H7 (cell line): ENCODE data around the gene MAP2K1. TPM values are rescaled to one million over a fixed set of nuclear protein-coding genes. Genes with fewer than 3 reads are reported as not detected.
"Not testable (repeated sequence)": the region's sequence is repeated elsewhere in the genome, so short reads cannot be mapped to it uniquely, and the experiment has no call there.

ENCODE experiments used
- DNase-seq: peaks from one replicate; pipeline ENCODE4 v3.0.0; 2012
- H3K27me3 ChIP-seq: 2 replicates; pipeline ENCODE4 v1.6.0; 2011; ENCODE audit warnings: mild to moderate bottlenecking, low read length; ENCODE audit not compliant: control insufficient read depth, insufficient read depth
- H3K36me3 ChIP-seq: replicated peaks from 2 replicates; pipeline ENCODE4 v1.5.1; 2011; ENCODE audit warnings: low read length; ENCODE audit not compliant: control insufficient read depth, insufficient read depth
- H3K4me3 ChIP-seq: 2 replicates; pipeline ENCODE4 v1.5.1; 2011; ENCODE audit warnings: low read depth, mild to moderate bottlenecking, control low read depth, low read length, moderate library complexity; ENCODE audit not compliant: insufficient read depth
- total RNA-seq: library from RNA; depleted of rRNA; stranded (reverse); fragments of >200 nt; shearing (Covaris generic); gene quantifications from 2 replicates; pipeline ENCODE4 v1.2.3, GENCODE V29; 2014

MAP2K1 gene
- total RNA-seq, 1 experiment from 2014 or later: 45.8 TPM

GRCh38 chr15:66387163-66388042 lies 691 bp downstream of the MAP2K1 start:
- peak; percentile 82 for DNase-seq
- H3K36me3 ChIP-seq: no peaks in the 10 kb centered on the region
- peak overlapping the region; percentile 82 for H3K4me3 ChIP-seq
- H3K27me3 ChIP-seq: no peaks in the 10 kb centered on the region

DNA sequence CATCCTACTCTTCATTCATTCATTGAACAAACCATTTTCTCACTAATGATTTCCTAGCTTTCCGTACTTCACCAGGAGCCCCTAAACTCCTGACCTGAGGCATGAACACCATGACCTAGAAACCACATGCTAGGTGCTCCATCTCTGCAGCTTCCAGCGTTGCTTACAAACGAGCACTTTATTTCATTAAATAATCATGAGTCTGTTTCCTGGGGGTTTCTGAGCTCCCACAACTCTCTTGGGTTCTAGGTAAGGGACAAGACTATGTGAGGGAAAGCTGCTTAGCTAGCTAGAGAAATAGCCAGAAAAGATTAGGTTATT lies 1.3 kb downstream of the MAP2K1 start:
- H3K4me3 ChIP-seq: peak overlapping the region; percentile 82
- H3K36me3 ChIP-seq: no peaks in the 10 kb centered on the region
- no peak for DNase-seq
- no peaks in the 10 kb centered on the region for H3K27me3 ChIP-seq

GRCh38 chr15:66388576-66388975 lies 1.9 kb downstream of the MAP2K1 start:
- Histone ChIP-seq H3K36me3 (no peaks in the 10 kb centered on the region), H3K27me3 (no peaks in the 10 kb centered on the region), H3K4me3 (no peak overlapping the region)
- DNase-seq: no peak

- H3K27me3 ChIP-seq: no peaks in the 10 kb centered on the region
Measured at GRCh38 chr15:66389098-66389858, 2.6 kb downstream of the MAP2K1 start.

GRCh38 chr15:66389859-66390381 lies 3.2 kb downstream of the MAP2K1 start:
- Histone ChIP-seq H3K4me3 (no peak overlapping the region), H3K36me3 (no peaks in the 10 kb centered on the region), H3K27me3 (no peaks in the 10 kb centered on the region)
- DNase-seq: no peak

More at GRCh38 chr15:66389098-66389858, 2.6 kb downstream of the MAP2K1 start:
- H3K4me3 ChIP-seq: no peak overlapping the region
- H3K36me3 ChIP-seq: no peaks in the 10 kb centered on the region
- no peak for DNase-seq

- Histone ChIP-seq H3K27me3 (no peaks in the 10 kb centered on the region), H3K4me3 (no peak overlapping the region), H3K36me3 (peaks cover 2% of the 10 kb centered on the region; the same call in 1 of the 2 replicates)
- DNase-seq: no peak
Measured at GRCh38 chr15:66390678-66391077, 4.0 kb downstream of the MAP2K1 start.

- not testable (repeated sequence) for H3K4me3 ChIP-seq, DNase-seq, H3K27me3 ChIP-seq, H3K36me3 ChIP-seq
Measured at GRCh38 chr15:66393037-66393436, 6.3 kb downstream of the MAP2K1 start.

GRCh38 chr15:66394472-66394871 lies 7.8 kb downstream of the MAP2K1 start:
- no peak for DNase-seq
- Histone ChIP-seq H3K36me3 (peaks cover 2% of the 10 kb centered on the region; the same call in 1 of the 2 replicates), H3K4me3 (no peak overlapping the region), H3K27me3 (no peaks in the 10 kb centered on the region)

GRCh38 chr15:66394915-66395314 lies 8.2 kb downstream of the MAP2K1 start:
- Histone ChIP-seq H3K36me3 (peaks cover 2% of the 10 kb centered on the region; the same call in 1 of the 2 replicates), H3K4me3 (no peak overlapping the region), H3K27me3 (no peaks in the 10 kb centered on the region)
- DNase-seq: no peak

- H3K36me3 ChIP-seq: peaks cover 3% of the 10 kb centered on the region; the same call in 1 of the 2 replicates
- no peaks in the 10 kb centered on the region for H3K27me3 ChIP-seq
- DNase-seq: no peak
- H3K4me3 ChIP-seq: no peak overlapping the region
Measured at GRCh38 chr15:66399276-66399675, 12.6 kb downstream of the MAP2K1 start.

DNA sequence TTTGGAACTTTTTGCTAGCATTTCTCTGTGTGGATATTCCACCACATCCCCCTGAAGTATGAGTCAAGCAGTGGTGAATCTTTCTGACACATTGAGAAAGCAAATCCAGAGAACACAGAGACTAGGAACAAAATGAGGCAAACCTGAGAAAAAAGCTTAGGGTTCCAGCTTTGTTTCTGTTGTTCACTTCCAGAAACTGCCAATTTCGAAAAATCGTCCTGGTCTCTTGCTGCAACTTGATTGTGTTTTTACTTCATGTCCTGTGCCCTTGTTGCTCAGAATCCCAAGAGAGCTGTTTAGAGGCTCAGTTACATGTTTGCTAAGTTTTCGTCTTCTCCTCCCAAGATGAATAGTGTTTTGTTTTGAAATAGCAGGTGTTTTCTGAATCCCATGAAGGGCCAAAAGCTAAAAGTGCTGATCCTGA lies 13.7 kb downstream of the MAP2K1 start:
- Histone ChIP-seq H3K4me3 (no peak overlapping the region), H3K36me3 (0 out of 2 replicates have a peak, but pooled peaks cover 1% of the 10 kb centered on the region), H3K27me3 (no peaks in the 10 kb centered on the region)
- no peak for DNase-seq

DNA sequence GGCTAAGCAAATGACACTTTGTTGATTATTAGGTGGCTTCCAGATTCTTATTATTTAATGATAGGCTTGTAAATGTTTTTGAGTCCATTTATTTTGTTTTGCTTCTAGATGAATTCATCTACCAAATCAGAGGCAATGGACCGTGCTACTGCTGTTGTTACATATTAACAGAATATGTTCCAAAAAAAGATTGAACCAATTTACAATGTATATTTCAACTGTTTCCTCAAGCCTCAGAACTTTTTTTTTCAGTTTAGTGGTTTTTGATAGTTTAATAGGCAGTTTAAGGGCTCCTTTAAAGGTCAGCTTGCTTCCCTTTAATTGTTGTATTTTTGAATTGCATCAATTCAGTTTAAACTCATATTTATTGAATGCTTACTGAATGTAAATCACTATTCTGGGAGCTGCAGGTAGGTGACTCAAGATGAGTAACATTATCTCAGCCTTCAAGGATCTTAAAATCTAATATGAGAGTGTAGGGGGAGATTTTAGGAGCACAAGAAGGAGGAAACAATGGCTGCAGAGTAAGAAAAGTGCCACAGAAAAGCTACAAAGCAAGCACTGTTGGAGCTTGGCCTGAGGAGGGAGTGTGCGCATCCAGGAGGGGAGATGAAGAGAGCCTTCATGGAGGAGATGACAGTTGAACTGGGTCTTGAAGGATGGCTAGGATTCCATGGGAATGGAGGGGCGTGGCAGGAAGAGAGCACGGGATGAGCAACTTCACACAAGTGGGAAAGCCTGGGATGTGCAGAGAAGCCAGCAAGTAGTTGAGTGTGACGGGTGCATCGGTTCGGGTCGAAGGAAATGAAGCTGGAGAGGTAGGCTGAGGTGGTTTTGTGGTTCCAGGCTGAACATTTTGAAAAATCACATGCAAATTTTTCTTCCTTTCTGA lies 14.7 kb downstream of the MAP2K1 start:
- H3K27me3 ChIP-seq: no peaks in the 10 kb centered on the region
- DNase-seq: peak; percentile 40
- H3K36me3 ChIP-seq: 0 out of 2 replicates have a peak, but pooled peaks cover 1% of the 10 kb centered on the region
- H3K4me3 ChIP-seq: no peak overlapping the region

- no peak overlapping the region for H3K4me3 ChIP-seq
- DNase-seq: no peak
- 0 out of 2 replicates have a peak, but pooled peaks cover 1% of the 10 kb centered on the region for H3K36me3 ChIP-seq
- no peaks in the 10 kb centered on the region for H3K27me3 ChIP-seq
Measured at GRCh38 chr15:66402761-66403284, 16.1 kb downstream of the MAP2K1 start.

GRCh38 chr15:66403323-66403722 lies 16.6 kb downstream of the MAP2K1 start:
- no peaks in the 10 kb centered on the region for H3K27me3 ChIP-seq
- H3K36me3 ChIP-seq: 0 out of 2 replicates have a peak, but pooled peaks cover 1% of the 10 kb centered on the region
- no peak overlapping the region for H3K4me3 ChIP-seq
- no peak for DNase-seq
